ENCODE data around the gene NINJ2.

The NINJ2 gene

GRCh38 chr12:563787-564298 lies 99.4 kb downstream of the NINJ2 start:
- no peak for DNase-seq

GRCh38 chr12:563250-563781 lies 99.9 kb downstream of the NINJ2 start:
- DNase-seq, result peak; percentile 65

GRCh38 chr12:562634-563033 lies 100.6 kb downstream of the NINJ2 start:
- no peak for DNase-seq

DNA sequence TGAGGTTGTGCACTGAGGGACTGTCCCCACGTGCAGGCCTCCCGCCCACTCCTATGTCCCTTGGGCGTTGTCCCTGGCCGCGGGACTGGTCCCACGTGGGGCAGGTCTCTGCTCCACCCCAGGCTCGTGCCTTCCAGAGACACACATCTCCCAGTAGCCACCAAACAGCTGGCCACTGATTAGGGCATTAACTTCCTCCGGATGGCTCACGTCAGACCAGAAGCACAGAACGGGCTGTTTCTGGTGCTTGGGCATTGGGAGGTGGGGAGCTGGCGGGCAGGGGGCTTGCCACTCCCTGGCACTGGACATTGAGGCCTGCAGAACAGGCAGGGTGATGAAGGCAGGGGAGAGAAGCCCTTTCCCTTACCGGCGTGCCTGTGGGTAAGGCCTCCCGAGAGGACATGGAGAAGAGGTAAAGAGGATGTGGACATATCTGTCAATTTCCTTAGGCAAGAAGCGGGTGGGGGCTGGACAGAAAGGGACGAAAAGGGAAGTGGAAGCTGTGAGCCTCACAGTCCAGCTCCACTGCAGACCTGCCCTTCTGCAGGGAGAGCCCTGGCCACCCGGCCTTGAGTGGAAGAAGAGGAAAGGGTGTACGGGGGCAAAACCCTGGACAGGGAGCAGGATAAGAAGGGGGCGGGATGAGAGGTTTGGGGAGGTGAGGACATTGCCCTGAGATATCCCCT lies 101.2 kb downstream of the NINJ2 start:
- no peak for DNase-seq

DNA sequence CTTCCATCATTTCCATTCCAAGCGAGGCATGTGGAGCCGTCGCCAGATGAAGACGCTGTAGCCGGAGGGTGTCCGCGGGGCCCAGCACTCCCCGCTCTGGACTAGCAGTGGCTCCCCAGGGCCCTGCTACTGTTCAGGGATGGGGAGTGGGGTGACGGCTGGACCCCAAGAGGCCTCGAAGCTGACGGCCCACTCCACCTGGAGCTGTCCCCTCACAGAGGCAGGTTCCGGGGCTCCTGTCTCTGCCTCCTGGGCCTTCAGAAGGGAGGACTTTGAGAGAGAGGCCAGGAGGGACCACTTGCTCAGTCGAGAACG lies 101.9 kb downstream of the NINJ2 start:
- no peak for DNase-seq

- no peak for DNase-seq
These were observed 102.4 kb downstream of the NINJ2 start for GRCh38 chr12:560691-561390.

- no peak for DNase-seq
These were observed 103.3 kb downstream of the NINJ2 start for GRCh38 chr12:559906-560455.

GRCh38 chr12:559208-559905 lies 103.9 kb downstream of the NINJ2 start:
- no peak for DNase-seq

GRCh38 chr12:558580-558979 lies 104.7 kb downstream of the NINJ2 start:
- DNase-seq, result no peak

DNA sequence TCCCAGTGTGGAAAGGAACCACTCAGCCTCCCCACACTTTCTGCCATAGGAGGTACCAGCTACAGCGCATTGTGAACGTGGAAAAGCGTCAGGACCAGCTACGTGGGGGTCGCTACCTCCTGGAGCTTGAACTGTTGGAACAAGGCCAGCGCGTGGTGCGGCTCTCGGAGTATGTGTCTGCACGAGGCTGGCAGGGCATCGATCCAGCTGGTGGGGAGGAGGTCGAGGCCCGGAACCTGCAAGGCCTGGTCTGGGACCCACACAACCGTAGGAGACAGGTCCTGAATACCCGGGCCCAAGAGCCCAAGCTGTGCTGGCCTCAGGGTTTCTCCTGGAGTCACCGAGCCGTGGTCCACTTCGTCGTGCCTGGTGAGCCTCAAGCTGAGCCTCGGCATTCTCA lies 106.7 kb downstream of the NINJ2 start:
- no peak for DNase-seq

GRCh38 chr12:554001-554285 lies 109.3 kb downstream of the NINJ2 start:
- DNase-seq, result no peak

DNA sequence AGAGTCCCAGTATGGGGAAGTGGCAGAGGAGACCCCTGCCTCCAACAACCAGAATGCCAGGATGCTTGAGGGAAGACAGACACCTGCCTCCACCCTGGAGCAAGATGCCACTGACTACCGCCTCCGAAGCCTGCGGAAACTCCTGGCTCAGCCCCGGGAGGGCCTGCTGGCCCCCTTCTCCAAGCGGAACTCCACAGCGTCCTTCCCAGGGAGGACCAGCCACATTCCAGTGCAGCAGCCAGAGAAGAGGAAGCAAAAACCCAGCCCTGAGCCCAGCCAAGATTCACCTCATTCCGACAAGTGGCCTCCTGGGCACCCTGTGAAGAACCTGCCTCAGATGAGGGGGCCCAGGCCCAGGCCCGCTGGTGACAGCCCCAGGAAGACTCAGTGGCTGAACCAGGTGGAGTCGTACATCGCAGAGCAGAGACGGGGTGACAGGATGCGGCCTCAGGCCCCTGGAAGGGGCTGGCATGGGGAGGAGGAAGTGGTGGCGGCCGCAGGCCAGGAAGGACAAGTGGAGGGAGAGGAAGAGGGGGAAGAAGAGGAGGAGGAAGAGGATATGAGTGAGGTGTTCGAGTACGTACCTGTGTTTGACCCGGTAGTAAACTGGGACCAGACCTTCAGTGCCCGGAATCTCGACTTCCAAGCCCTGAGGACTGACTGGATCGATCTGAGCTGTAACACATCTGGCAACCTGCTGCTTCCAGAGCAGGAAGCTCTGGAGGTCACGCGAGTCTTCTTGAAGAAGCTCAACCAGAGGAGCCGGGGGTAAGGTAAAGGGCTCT lies 109.8 kb downstream of the NINJ2 start:
- peak; percentile 51 for DNase-seq

- no peak for DNase-seq
These were observed 110.8 kb downstream of the NINJ2 start for GRCh38 chr12:552466-552865.

DNA sequence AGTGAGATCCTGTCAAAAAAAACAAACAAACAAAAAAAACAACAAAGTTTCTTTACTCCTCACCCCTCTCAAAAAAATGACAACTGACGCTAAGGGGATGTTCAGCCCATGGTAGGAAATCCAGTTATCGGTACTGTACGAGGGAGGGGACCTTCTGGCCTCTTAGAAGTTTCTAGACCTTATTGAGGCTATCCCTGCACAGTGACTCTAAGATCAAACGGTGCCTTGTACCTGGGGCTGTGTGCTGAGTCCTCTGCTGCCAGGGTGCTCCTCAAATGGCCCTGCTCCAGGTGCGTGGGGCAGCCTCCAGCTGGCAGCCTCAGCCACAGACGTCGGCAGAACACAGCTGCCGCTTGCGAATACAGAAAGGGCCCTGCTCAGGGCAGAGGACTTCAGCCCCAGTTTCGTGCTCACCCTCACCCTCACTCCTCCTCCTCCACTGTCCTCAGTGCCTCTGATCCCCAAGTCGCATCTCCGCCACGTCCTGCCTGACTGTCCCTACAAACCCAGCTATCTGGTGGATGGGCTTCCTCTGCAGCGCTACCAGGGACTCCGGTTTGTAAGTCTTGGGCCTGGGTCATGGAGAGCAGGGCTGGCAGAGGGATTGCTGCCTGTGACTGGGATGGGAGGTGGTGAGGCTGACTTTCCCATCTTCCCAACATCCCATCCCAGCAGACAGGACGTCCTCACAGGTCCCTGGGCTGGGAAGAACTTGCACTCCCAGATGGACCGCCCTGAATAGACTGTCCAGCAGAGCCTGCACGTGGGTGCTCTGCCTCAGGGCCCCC lies 112.6 kb downstream of the NINJ2 start:
- no peak for DNase-seq

- DNase-seq, result no peak
These were observed 113.7 kb downstream of the NINJ2 start for GRCh38 chr12:549476-550082.

GRCh38 chr12:547883-548470 lies 115.3 kb downstream of the NINJ2 start:
- DNase-seq, result no peak

- DNase-seq, result peak; percentile 62
These were observed 116.1 kb downstream of the NINJ2 start for GRCh38 chr12:546920-547845.

GRCh38 chr12:546265-546919 lies 116.9 kb downstream of the NINJ2 start:
- DNase-seq, result no peak

- no peak for DNase-seq
These were observed 117.4 kb downstream of the NINJ2 start for GRCh38 chr12:545835-546234.

Measured in activated gamma-delta T cell treated with Interleukin-2 at 50 U/mL for 16 hours (primary cell).